ENCODE measurements around the gene LRG1.

DNA sequence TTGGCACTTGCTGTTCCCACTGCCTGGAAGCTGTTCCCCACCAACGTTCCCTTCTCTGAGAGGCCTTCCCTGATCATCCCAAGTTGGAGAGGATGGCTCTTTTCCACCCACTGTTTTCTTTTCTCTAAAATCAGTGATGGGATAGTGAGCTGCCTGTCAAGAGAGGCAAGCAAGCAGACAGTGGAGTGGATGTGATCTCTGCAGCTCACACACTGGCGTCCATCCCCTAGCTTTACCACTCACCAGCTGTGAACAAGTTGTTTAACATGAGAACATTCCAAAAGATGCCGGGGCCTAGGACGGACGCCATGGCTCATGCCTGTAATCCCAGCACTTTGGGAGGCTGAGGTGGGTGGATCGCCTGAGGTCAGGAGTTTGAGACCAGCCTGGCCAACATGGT is 47.7 kb upstream of the LRG1 start:
- TF ChIP-seq, protein P1, sequence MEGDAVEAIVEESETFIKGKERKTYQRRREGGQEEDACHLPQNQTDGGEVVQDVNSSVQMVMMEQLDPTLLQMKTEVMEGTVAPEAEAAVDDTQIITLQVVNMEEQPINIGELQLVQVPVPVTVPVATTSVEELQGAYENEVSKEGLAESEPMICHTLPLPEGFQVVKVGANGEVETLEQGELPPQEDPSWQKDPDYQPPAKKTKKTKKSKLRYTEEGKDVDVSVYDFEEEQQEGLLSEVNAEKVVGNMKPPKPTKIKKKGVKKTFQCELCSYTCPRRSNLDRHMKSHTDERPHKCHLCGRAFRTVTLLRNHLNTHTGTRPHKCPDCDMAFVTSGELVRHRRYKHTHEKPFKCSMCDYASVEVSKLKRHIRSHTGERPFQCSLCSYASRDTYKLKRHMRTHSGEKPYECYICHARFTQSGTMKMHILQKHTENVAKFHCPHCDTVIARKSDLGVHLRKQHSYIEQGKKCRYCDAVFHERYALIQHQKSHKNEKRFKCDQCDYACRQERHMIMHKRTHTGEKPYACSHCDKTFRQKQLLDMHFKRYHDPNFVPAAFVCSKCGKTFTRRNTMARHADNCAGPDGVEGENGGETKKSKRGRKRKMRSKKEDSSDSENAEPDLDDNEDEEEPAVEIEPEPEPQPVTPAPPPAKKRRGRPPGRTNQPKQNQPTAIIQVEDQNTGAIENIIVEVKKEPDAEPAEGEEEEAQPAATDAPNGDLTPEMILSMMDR (IDR thresholded peaks at IDR 0.05; ENCODE audit: insufficient read depth, low read length) = no peak
- TF ChIP-seq GABPA (IDR thresholded peaks at IDR 0.05; ENCODE audit: low read depth) (no peak), POLR2AphosphoS5 (IDR thresholded peaks at IDR 0.05; ENCODE audit: low read depth) (no peak)
- TF ChIP-seq, protein P2, sequence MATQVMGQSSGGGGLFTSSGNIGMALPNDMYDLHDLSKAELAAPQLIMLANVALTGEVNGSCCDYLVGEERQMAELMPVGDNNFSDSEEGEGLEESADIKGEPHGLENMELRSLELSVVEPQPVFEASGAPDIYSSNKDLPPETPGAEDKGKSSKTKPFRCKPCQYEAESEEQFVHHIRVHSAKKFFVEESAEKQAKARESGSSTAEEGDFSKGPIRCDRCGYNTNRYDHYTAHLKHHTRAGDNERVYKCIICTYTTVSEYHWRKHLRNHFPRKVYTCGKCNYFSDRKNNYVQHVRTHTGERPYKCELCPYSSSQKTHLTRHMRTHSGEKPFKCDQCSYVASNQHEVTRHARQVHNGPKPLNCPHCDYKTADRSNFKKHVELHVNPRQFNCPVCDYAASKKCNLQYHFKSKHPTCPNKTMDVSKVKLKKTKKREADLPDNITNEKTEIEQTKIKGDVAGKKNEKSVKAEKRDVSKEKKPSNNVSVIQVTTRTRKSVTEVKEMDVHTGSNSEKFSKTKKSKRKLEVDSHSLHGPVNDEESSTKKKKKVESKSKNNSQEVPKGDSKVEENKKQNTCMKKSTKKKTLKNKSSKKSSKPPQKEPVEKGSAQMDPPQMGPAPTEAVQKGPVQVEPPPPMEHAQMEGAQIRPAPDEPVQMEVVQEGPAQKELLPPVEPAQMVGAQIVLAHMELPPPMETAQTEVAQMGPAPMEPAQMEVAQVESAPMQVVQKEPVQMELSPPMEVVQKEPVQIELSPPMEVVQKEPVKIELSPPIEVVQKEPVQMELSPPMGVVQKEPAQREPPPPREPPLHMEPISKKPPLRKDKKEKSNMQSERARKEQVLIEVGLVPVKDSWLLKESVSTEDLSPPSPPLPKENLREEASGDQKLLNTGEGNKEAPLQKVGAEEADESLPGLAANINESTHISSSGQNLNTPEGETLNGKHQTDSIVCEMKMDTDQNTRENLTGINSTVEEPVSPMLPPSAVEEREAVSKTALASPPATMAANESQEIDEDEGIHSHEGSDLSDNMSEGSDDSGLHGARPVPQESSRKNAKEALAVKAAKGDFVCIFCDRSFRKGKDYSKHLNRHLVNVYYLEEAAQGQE (IDR thresholded peaks at IDR 0.05; ENCODE audit: insufficient replicate concordance, low read depth) = no peak
